Skin epidermis (tissue), 12 donors: Measurements from ENCODE around the gene VSIG4.

Experiments
- H3K27ac ChIP-seq, 21 experiments: fragments of 200-600 bp; sonication (generic) in 11 of 21; one replicate each; pipeline ENCODE4 v1.5.0; 2020; ENCODE audit warnings: mild to moderate bottlenecking in 3 of 21, inconsistent platforms in 2 of 21, moderate library complexity in 2 of 21
- H3K4me3 ChIP-seq, 7 experiments: fragments of 200-600 bp; sonication (generic) in 2 of 7; one replicate each; pipeline ENCODE4 v1.5.0; 2020; ENCODE audit warnings: inconsistent platforms in 2 of 7, mild to moderate bottlenecking in 2 of 7, moderate library complexity in 1 of 7

VSIG4 gene

DNA sequence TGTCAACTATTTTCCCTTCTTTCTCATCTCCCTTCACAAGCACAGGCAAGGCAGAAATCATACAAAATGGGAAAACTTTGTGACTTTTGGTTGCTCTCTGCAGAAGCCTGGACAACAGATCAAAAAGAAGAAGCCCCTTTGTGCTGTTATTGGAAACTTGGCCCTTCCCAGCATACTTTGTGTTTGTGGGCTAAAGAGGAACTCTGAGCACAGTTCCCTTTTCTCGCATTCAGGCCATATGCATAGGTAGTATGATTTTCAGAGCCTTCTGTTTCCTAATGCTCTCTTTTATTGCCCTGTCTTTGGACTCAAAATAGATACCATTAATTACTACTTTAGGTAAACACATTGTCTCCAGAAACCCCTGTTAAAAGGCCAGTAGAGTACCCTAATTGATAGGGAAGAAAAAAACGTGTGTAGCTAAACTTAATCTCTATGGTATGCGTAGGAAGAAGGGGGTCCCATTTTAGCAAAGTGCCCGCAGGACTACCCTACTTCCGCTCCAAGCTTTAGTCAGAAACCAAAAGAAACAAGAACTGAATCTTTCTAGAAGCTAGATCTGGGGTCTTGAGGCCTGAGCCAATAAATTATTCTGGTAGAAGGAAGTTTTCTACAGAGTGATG lies 26.6 kb downstream of the VSIG4 start:
- H3K27ac ChIP-seq = peak overlapping the region in 7 of 21 experiments; percentile 11 to 80 (median 50)
- H3K4me3 ChIP-seq = no peak overlapping the region

- Histone ChIP-seq H3K27ac (peak overlapping the region in 5 of 21 experiments; percentile 26 to 80 (median 45)), H3K4me3 (no peak overlapping the region)
Measured at GRCh38 chrX:66012094-66012534, 27.8 kb downstream of the VSIG4 start.

- Histone ChIP-seq H3K4me3 (no peak overlapping the region), H3K27ac (no peak overlapping the region)
Measured at GRCh38 chrX:66009231-66009845, 30.5 kb downstream of the VSIG4 start.

- no peak overlapping the region for H3K27ac ChIP-seq
- no peak overlapping the region for H3K4me3 ChIP-seq
Measured at GRCh38 chrX:66008328-66008970, 31.4 kb downstream of the VSIG4 start.

- no peak overlapping the region for H3K27ac ChIP-seq
- no peak overlapping the region for H3K4me3 ChIP-seq
Measured at GRCh38 chrX:66007851-66008250, 32.0 kb downstream of the VSIG4 start.

DNA sequence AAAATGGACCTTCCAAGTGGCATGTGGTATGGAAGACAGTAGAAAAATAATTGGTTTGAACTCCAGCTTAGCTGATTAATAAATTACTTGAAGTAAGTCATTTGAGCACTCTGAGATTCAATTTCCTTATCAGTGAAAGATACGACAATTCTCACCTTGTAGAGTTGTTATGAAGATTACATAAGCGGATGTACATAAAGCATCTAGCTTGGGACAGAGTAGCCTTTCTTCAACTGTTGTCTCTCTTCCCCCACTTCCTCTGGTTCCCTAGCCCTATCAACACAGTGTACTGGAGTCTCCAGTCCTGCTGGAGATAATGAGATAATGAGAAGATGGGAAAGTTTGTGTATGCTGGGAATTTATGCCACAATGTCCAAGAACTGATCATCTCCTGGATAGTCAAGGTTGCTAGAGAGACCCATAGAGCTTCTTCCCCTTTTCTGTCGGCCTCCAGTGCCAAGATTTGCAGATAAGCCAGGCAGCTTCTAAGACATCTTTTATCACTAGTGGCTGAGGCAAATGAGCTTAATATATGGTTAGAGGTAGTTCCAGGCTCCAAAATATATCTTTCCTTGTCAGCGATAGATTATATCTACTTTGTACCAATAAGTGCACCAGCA lies 33.9 kb downstream of the VSIG4 start:
- no peak overlapping the region for H3K4me3 ChIP-seq
- peak overlapping the region in 4 of 21 experiments; percentile 7 to 69 (median 39) for H3K27ac ChIP-seq

GRCh38 chrX:66004928-66005829 lies 34.7 kb downstream of the VSIG4 start:
- no peak overlapping the region for H3K4me3 ChIP-seq

DNA sequence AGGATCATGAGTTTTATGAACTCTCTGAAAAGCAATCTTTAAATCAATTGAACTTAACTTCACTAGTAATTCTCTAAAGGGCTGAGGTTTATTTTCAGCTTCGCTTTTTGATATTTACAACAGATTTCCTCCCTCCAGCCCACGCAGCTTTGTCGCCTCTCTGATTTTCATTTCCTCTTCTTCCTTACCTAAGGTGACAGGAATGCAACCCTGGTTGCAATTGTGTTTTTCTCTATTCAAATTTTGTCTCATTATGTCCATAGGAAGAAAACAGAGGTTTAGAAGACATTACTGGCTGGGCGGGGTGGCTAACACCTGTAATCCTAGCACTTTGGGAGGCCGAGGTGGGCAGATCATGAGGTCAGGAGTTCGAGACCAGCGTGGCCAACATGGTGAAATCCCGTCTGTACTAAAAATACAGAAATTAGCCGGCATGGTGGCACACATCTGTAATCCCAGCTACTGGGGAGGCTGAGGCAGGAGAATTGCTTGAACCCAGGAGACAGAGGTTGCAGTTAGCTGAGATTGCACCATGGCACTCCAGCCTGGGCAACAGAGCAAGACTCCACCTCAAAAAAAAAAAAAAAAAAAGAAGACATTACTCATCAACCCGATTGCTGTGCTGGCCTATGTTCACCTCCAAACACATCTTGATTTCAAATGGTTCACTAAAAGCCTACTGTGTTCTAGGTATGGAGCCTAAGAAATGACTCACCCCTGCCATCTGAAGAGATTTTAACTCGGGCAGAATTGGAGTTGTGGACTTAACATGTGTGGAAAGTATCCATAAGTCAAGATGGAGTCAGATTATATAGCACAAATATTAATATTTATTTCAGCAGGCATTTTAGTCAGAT lies 36.8 kb downstream of the VSIG4 start:
- Histone ChIP-seq H3K27ac (peak overlapping the region in 1 of 21 experiments; percentile 21), H3K4me3 (no peak overlapping the region)

More at GRCh38 chrX:66004928-66005829, 34.7 kb downstream of the VSIG4 start:
- peak overlapping the region in 4 of 21 experiments; percentile 7 to 69 (median 39) for H3K27ac ChIP-seq

DNA sequence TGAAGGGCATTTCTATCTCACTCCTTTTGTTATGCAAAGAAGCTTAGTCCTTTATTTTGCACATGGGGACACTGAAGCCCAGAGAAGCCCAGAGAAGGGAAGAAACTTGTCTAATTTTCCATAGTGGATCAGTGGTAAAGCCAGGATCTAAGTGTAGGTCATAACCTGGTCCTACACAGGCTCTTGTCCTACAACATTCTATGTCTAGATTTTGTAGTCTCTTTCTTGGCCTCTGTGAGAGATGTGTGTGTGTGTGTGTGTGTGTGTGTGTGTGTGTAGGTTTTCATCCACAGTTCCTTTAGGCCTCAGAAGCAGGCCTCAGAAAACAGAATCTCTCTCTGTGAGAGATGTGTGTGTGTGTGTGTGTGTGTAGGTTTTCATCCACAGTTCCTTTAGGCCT lies 38.3 kb downstream of the VSIG4 start:
- H3K4me3 ChIP-seq = no peak overlapping the region
- H3K27ac ChIP-seq = no peak overlapping the region

DNA sequence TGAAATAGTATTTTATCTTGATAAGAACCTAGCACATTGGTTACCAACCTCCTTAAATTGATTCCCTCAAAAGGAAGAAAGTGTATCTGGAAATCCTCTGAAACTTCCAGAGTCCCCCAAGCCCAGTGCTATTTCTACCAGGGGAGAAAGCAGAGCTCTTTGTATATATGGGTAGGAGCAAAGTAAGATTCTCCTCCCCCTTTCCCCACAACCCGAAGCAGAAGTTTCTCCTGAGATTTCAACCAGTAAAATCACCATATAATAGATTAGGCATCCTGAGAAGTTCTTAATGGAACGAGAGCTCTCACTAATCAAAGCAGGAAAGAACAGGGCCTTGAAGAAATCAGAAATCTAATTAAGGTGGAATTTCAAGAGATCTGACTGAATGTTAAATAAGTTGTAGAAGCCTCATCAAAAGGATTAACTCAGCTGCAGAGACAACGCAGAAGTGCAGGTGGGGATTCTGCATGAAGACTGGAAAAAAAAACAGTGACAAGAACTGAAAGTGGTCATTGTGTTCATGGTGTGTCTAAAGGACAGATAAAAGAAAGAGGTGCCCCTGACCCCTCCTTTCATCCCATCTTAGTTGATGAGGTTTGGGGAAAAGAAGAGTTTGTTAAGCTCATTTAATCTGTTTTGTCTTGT lies 39.1 kb downstream of the VSIG4 start:
- H3K27ac ChIP-seq = no peak overlapping the region

GRCh38 chrX:66000178-66000577 lies 39.7 kb downstream of the VSIG4 start:
- Histone ChIP-seq H3K27ac (peak overlapping the region in 1 of 21 experiments; percentile 7), H3K4me3 (no peak overlapping the region)

More for the DNA sequence above, 39.1 kb downstream of the VSIG4 start:
- H3K4me3 ChIP-seq = no peak overlapping the region

- peak overlapping the region in 1 of 21 experiments; percentile 7 for H3K27ac ChIP-seq
Measured at GRCh38 chrX:65999563-66000148, 40.2 kb downstream of the VSIG4 start.

GRCh38 chrX:65999029-65999562 lies 40.8 kb downstream of the VSIG4 start:
- no peak overlapping the region for H3K4me3 ChIP-seq

More at GRCh38 chrX:65999563-66000148, 40.2 kb downstream of the VSIG4 start:
- H3K4me3 ChIP-seq = no peak overlapping the region

GRCh38 chrX:65997978-65998717 lies 41.7 kb downstream of the VSIG4 start:
- H3K4me3 ChIP-seq = no peak overlapping the region
- H3K27ac ChIP-seq = no peak overlapping the region

More at GRCh38 chrX:65999029-65999562, 40.8 kb downstream of the VSIG4 start:
- H3K27ac ChIP-seq = no peak overlapping the region

- Histone ChIP-seq H3K4me3 (no peak overlapping the region), H3K27ac (no peak overlapping the region)
Measured at GRCh38 chrX:65994519-65995506, 45.1 kb downstream of the VSIG4 start.
